ENCODE results near the gene DCPS.

GRCh38 chr11:126318574-126319373 lies 14.9 kb downstream of the DCPS start:
- TF ChIP-seq CTCF (IDR thresholded peaks at IDR 0.05) (no peak), EP300 (IDR thresholded peaks at IDR 0.05) (no peak)
